ENCODE results near the gene BROX. TPM values are rescaled to one million over a fixed set of nuclear protein-coding genes. Genes with fewer than 3 reads are reported as not detected.

Gene BROX, protein sequence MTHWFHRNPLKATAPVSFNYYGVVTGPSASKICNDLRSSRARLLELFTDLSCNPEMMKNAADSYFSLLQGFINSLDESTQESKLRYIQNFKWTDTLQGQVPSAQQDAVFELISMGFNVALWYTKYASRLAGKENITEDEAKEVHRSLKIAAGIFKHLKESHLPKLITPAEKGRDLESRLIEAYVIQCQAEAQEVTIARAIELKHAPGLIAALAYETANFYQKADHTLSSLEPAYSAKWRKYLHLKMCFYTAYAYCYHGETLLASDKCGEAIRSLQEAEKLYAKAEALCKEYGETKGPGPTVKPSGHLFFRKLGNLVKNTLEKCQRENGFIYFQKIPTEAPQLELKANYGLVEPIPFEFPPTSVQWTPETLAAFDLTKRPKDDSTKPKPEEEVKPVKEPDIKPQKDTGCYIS
- 34.3 and 37.7 TPM in 2 replicates for total RNA-seq

DNA sequence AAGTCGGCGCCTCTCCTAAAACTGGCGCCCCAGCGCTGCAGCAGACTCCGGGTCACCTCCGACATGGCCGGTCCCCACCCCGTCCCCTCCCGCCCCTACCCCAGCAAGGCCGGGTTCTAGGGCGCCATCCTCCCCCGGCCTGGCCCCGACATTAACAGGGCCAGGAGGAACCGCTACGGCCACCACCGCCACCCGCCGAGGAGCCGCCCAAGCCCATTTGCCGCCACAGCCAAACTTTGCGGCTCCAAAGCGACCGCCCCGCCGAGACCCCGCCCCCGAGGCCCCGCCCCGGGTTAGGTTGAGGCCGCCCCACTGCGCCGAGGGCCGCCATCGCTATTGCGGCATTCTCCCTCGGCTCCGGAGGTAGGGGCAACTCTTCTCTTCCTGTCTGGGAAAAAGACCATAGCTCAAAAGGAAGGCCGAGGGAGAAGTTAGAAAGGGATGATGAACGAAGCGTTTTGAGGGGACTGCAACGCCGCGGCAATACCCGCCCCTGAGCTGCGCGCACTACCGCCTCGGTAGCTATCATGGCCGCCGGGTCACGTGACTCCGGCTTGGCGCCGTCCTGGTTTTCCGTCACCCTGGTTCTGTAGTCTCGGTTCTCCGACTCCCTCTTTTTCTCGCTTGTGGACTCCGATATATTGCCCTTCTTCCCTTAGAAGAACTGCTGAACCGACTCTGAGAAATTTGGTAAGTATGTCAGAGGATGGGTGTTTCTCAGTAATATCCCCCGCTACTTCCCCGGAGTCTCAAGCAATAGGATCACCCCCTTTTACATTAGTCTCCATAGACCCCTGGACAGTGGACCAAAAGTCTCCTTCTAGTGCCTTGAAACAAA is at the start of gene BROX, which contains the start of gene AIDA:
Gene BROX, plus strand, starts transcription at position 312 of the 838 bp plus-strand sequence. CDS start 3,136 bp downstream, outside the sequence.
Gene AIDA, minus strand, starts transcription at position 239 of the 838 bp plus-strand sequence. Its CDS starts 174 bp downstream, at position 65.

DNA sequence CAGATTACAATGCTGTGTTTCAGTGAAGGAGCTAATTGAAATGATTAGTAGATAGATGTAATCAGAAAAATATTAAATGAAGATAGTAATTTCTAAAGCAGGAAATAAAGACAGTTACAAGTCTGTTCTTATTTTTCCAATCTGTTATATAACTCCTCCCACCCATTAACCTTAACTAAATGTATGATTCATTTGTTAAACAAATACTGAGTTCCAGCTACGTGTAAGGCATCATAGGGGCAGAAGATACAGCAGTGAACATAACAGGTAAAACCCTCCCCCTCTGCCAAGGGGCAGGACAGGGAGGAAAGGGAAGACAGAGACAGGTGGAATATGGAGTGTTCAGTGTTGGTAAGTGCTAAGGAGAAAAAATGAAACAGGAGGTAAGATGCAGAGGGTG is 24.6 kb downstream of the BROX start, which contains the start of gene FAM177B:
Gene FAM177B, plus strand, starts transcription at position 231 of the 400 bp plus-strand sequence. CDS start 9,344 bp downstream, outside the sequence.

Other genes starting within 250 kb of the BROX start
- gene HHIPL2, start 164.5 kb upstream of the BROX start, total RNA-seq: 0.08 TPM in 1 of 2 replicates, not detected in the other
- gene TAF1A, start 122.6 kb upstream of the BROX start, total RNA-seq: 7.6 and 11.6 TPM in 2 replicates
- 19.6 and 33.5 TPM in 2 replicates for gene MIA3, start 94.5 kb upstream of the BROX start, total RNA-seq
- gene AIDA, start 73 bp upstream of the BROX start, total RNA-seq: 48.2 and 52.1 TPM in 2 replicates
- gene FAM177B, start 24.6 kb downstream of the BROX start, total RNA-seq: not detected in 2 replicates
- gene DISP1, start 102.5 kb downstream of the BROX start, total RNA-seq: 0.19 and 1.2 TPM in 2 replicates

All from hair follicular keratinocyte (primary cell).